Stomach (tissue), 9 donors: ENCODE data around the gene PCDHGA5. TPM values are rescaled to one million over a fixed set of nuclear protein-coding genes. Genes with fewer than 3 reads are reported as not detected.

Experiments used
- DNase-seq, 2 donors: peaks; one replicate each; pipeline versions ENCODE4 v3.0.0 to v3.0.0-alpha.2; 2013 to 2019
- H3K27ac ChIP-seq, 5 donors: fragments of 200-600 bp in 4 of 5; sonication (generic) in 4 of 5; one replicate each; pipeline ENCODE4 v1.5.1; 2013 to 2019; ENCODE audit warnings: mild to moderate bottlenecking in 1 of 5, moderate library complexity in 1 of 5
- H3K27me3 ChIP-seq, 3 donors: fragments of 200-600 bp; sonication (generic); one replicate each; pipeline ENCODE4 v1.5.1; 2017 to 2019; ENCODE audit warnings: mixed run types in 1 of 3
- H3K36me3 ChIP-seq, 4 donors: fragments of 200-600 bp; sonication (generic); 1 replicate in 3 of 4; 2 replicates in 1 of 4; pipeline ENCODE4 v1.5.1; 2016 to 2019
- H3K4me1 ChIP-seq, 4 donors: fragments of 200-600 bp; sonication (generic); one replicate each; pipeline ENCODE4 v1.5.1; 2016 to 2019
- H3K4me3 ChIP-seq, 4 donors: fragments of 200-600 bp; sonication (generic) in 3 of 4; one replicate each; pipeline ENCODE4 v1.5.1; 2016 to 2019; ENCODE audit warnings: mild to moderate bottlenecking in 1 of 4
- H3K9me3 ChIP-seq, 4 donors: fragments of 200-600 bp; sonication (generic); one replicate each; pipeline ENCODE4 v1.5.1; 2016 to 2019
- EP300 ChIP-seq: sonication (generic); formaldehyde crosslinking; IDR thresholded peaks from one replicate; pipeline ENCODE4 v1.6.1; 2017; ENCODE audit warnings: antibody characterized with exemption
- POLR2A ChIP-seq, 4 donors: fragments of 450-650 bp; IDR thresholded peaks; one replicate each; pipeline ENCODE4 v1.6.1; 2016; ENCODE audit warnings: antibody characterized with exemption in 4 of 4, control low read depth in 2 of 4, mild to moderate bottlenecking in 1 of 4, moderate library complexity in 1 of 4
- POLR2AphosphoS5 ChIP-seq, 3 donors: sonication (generic); formaldehyde crosslinking; IDR thresholded peaks; one replicate each; pipeline ENCODE4 v1.6.1; 2016; ENCODE audit warnings: antibody characterized with exemption in 3 of 3
- WGBS, 5 donors: extraction: QIAGEN DNeasy Blood & Tissue Kit in 3 of 5; methylation state at CpG; one replicate each; pipeline versions ENCODE4 v1.1.5 to v1.1.7; 2013 to 2018; 5-methylcytosine and 5-hydroxymethylcytosine counted together
- intact Hi-C: fragments of 100-400 bp; cut with DNase I; formaldehyde crosslinking; loops from one replicate; pipeline ENCODE4 v1.15.1; 2023; ENCODE audit warnings: low total_unique reads
- polyA plus RNA-seq, 3 donors: library from polyadenylated mRNA; stranded (reverse); fragments of 200-250 nt; gene quantifications; one replicate each; pipeline ENCODE4 v1.2.3, GENCODE V29; 2013
- total RNA-seq, 5 donors: library from RNA; depleted of rRNA; stranded (reverse); fragments of >200 nt; gene quantifications; one replicate each; pipeline versions ENCODE4 v1.1.0 to v1.2.3, GENCODE V29; 2014 to 2016
- TF ChIP-seq, protein P1 (sequence below), 7 experiments: fragments of 450-650 bp in 4 of 7; fragments of 200-600 bp in 3 of 7; sonication (generic) in 3 of 7; IDR thresholded peaks; one replicate each; pipeline ENCODE4 v1.5.1; 2016 to 2019; ENCODE audit warnings: antibody characterized with exemption in 7 of 7, control low read depth in 2 of 7, mild to moderate bottlenecking in 1 of 7
- donor health status: healthy with polysubstance abuse.
- donor health status: Bipolar disorder and iron deficiency.
- donor health status: healthy.

Gene PCDHGA5
- total and polyA plus RNA-seq, 8 donors = 0.15 to 6.7 (median 2.3) TPM; not detected in 3

DNA sequence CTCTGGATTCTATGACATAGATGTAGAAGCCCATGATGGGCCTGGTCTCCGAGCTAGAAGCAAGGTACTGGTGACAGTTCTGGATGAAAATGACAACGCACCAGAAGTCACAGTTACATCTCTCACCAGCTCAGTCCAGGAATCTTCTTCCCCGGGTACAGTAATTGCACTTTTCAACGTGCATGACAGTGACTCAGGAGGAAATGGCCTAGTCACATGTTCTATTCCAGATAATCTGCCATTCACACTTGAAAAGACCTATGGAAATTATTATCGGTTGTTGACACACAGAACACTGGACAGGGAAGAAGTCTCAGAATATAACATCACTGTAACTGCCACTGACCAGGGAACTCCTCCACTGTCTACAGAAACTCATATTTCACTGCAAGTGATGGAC, 7.8 kb upstream of the PCDHGA5 start:
- Histone ChIP-seq H3K27ac (no peak overlapping the region), H3K4me3 (no peak overlapping the region), H3K9me3 (peaks cover 36 to 97% (median 87%) of the 10 kb centered on the region in 4 donors), H3K36me3 (peaks cover 0 to 6% (median 0%) of the 10 kb centered on the region in 4 donors), H3K4me1 (no peaks in the 10 kb centered on the region), H3K27me3 (peaks cover under 1 to 63% (median 12%) of the 10 kb centered on the region in 3 donors)
- DNase-seq = no peak
- intact Hi-C loops = no loop called here
- 67 to 72% (median 69%) methylated on average over 5 of the region's 5 CpGs for WGBS, 5 donors
- TF ChIP-seq, protein P1, sequence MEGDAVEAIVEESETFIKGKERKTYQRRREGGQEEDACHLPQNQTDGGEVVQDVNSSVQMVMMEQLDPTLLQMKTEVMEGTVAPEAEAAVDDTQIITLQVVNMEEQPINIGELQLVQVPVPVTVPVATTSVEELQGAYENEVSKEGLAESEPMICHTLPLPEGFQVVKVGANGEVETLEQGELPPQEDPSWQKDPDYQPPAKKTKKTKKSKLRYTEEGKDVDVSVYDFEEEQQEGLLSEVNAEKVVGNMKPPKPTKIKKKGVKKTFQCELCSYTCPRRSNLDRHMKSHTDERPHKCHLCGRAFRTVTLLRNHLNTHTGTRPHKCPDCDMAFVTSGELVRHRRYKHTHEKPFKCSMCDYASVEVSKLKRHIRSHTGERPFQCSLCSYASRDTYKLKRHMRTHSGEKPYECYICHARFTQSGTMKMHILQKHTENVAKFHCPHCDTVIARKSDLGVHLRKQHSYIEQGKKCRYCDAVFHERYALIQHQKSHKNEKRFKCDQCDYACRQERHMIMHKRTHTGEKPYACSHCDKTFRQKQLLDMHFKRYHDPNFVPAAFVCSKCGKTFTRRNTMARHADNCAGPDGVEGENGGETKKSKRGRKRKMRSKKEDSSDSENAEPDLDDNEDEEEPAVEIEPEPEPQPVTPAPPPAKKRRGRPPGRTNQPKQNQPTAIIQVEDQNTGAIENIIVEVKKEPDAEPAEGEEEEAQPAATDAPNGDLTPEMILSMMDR (IDR thresholded peaks at IDR 0.05) = no peak
- no peak for TF ChIP-seq POLR2AphosphoS5 (IDR thresholded peaks at IDR 0.05)
- no peak for TF ChIP-seq EP300
- no peak for TF ChIP-seq POLR2A (IDR thresholded peaks at IDR 0.05)

DNA sequence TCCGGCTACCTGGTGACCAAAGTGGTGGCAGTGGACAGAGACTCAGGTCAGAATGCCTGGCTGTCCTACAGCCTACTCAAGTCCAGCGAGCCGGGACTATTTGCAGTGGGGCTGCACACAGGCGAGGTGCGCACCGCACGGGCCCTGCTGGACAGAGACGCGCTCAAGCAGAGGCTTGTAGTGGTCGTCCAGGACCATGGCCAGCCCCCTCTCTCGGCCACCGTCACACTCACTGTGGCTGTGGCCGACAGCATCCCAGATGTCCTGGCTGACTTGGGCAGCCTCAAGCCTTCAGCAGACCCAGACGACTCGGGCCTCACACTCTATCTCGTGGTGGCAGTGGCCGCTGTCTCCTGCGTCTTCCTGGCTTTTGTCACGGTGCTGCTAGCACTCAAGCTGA, 7.0 kb upstream of the PCDHGA5 start:
- no peaks in the 10 kb centered on the region for H3K4me1 ChIP-seq
- H3K27me3 ChIP-seq = peaks cover 5 to 62% (median 12%) of the 10 kb centered on the region in 3 donors
- H3K4me3 ChIP-seq = no peak overlapping the region
- DNase-seq = no peak
- intact Hi-C loops = no loop called here
- peaks cover 41 to 97% (median 88%) of the 10 kb centered on the region in 4 donors for H3K9me3 ChIP-seq
- WGBS, 5 donors = 40 to 59% (median 50%) methylated on average over 17 to 19 of the region's 19 CpGs
- peaks cover 0 to 11% (median 0%) of the 10 kb centered on the region in 4 donors for H3K36me3 ChIP-seq
- TF ChIP-seq, protein P1 (IDR thresholded peaks at IDR 0.05) = no peak
- TF ChIP-seq POLR2A (IDR thresholded peaks at IDR 0.05) = no peak
- TF ChIP-seq POLR2AphosphoS5 (IDR thresholded peaks at IDR 0.05) = no peak
- TF ChIP-seq EP300 = no peak
- H3K27ac ChIP-seq = no peak overlapping the region

DNA sequence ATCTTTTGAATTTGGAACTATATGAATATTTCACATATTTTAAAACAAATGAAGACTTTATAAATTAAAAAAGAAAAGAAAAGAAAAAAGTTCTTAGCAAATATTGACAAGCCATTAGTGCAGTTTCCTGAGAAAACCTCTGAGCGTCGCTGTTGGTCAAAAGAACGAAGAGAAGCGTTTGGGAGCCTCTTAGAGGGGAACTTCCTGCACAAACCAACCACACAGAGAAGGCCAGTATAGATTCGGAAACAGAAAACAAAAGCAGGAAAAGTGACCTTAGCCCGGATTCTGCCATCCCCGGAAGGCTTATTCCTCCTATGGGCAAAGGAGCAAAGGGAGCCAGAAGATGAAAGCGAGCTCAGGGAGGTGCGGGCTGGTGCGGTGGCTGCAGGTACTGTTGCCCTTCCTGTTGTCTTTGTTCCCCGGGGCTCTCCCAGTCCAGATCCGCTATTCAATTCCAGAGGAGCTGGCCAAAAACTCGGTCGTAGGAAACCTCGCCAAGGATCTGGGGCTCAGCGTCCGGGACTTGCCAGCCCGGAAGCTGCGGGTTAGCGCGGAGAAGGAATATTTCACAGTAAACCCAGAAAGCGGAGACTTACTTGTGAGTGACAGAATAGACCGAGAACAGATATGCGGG, 4.1 kb upstream of the PCDHGA5 start, which contains the start of gene PCDHGB2:
Gene PCDHGB2 (plus strand): TSS at position 205 of the 637 bp plus-strand sequence. CDS start 142 bp downstream, at position 347.
- TF ChIP-seq POLR2A (IDR thresholded peaks at IDR 0.05) = no peak
- TF ChIP-seq, protein P1 (IDR thresholded peaks at IDR 0.05) = no peak
- TF ChIP-seq POLR2AphosphoS5 (IDR thresholded peaks at IDR 0.05) = no peak
- TF ChIP-seq EP300 = no peak
- Histone ChIP-seq H3K36me3 (peaks cover 0 to 11% (median 0%) of the 10 kb centered on the region in 4 donors), H3K9me3 (peaks cover 62 to 97% (median 97%) of the 10 kb centered on the region in 4 donors), H3K4me3 (peak within 1 kb of the TSS; percentile 11 to 31 (median 22)), H3K27ac (no peak within 1 kb of the TSS), H3K27me3 (peaks cover 5 to 75% (median 27%) of the 10 kb centered on the region in 3 donors), H3K4me1 (no peaks in the 10 kb centered on the region)
- peak in 1 of 2 donors; percentile 29 for DNase-seq
- intact Hi-C loops = no loop called here
- WGBS, 5 donors = 16 to 21% (median 20%) methylated on average over 23 to 24 of the region's 24 CpGs

DNA sequence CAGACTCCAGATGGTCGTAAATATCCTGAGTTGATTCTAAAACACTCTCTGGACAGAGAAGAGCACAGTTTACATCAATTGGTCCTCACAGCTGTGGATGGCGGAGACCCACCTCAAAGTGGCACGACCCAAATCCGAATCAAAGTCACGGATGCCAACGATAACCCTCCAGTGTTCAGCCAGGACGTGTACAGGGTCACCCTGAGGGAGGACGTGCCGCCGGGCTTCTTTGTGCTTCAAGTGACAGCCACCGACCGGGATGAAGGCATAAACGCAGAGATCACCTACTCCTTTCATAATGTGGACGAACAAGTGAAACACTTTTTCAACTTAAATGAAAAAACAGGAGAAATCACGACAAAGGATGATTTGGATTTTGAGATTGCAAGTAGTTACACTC, 3.3 kb upstream of the PCDHGA5 start:
- no peak for DNase-seq
- H3K36me3 ChIP-seq = peaks cover 0 to 11% (median 0%) of the 10 kb centered on the region in 4 donors
- peaks cover 5 to 77% (median 34%) of the 10 kb centered on the region in 3 donors for H3K27me3 ChIP-seq
- WGBS, 5 donors = 33 to 56% (median 39%) methylated on average over 15 of the region's 15 CpGs
- no peaks in the 10 kb centered on the region for H3K4me1 ChIP-seq
- intact Hi-C loops = no loop called here
- no peak overlapping the region for H3K27ac ChIP-seq
- TF ChIP-seq EP300 = no peak
- TF ChIP-seq, protein P1 (IDR thresholded peaks at IDR 0.05) = no peak
- TF ChIP-seq POLR2A (IDR thresholded peaks at IDR 0.05) = no peak
- TF ChIP-seq POLR2AphosphoS5 (IDR thresholded peaks at IDR 0.05) = no peak
- peak overlapping the region in 1 of 4 donors; percentile 11 for H3K4me3 ChIP-seq
- H3K9me3 ChIP-seq = peaks cover 62 to 97% (median 97%) of the 10 kb centered on the region in 4 donors
